K562 (cell line): Measurements from ENCODE around the gene ROBO3.

ENCODE experiments used
- CTCF ChIP-seq, 3 experiments: IDR thresholded peaks in 2 of 3; conservative IDR thresholded peaks in 1 of 3; 2 replicates each; pipeline ENCODE4 v1.5.1; 2011 to 2012; ENCODE audit warnings: low read length in 3 of 3, mild to moderate bottlenecking in 3 of 3, control low read depth in 2 of 3, improper control_type of control experiment in 1 of 3, inconsistent platforms in 1 of 3, low read depth in 1 of 3, mixed read lengths in 1 of 3, moderate library complexity in 1 of 3; ENCODE audit not compliant: insufficient read depth in 2 of 3
- E2F8 ChIP-seq: fragments of 450-650 bp; IDR thresholded peaks from 2 replicates; pipeline ENCODE4 v1.7.1; 2018; ENCODE audit warnings: mild to moderate bottlenecking, low read depth; ENCODE audit not compliant: partially characterized antibody
- GATAD2A ChIP-seq: fragments of 450-650 bp; IDR thresholded peaks from 2 replicates; pipeline ENCODE4 v1.6.1; 2017
- NFE2L1 ChIP-seq: fragments of 450-650 bp; IDR thresholded peaks from 2 replicates; pipeline ENCODE4 v1.6.1; 2016; ENCODE audit warnings: missing genetic modification characterization, low read depth, mild to moderate bottlenecking, missing compliant biosample characterization, moderate library complexity, borderline replicate concordance
- NFIC ChIP-seq: fragments of 450-650 bp; IDR thresholded peaks from 2 replicates; pipeline ENCODE4 v1.6.1; 2017; ENCODE audit warnings: mild to moderate bottlenecking, inconsistent platforms
- NONO ChIP-seq, 2 experiments: fragments of 200-400 bp in 1 of 2; fragments of 450-650 bp in 1 of 2; formaldehyde crosslinking in 1 of 2; IDR thresholded peaks; 2 replicates each; pipeline ENCODE4 v1.6.1; 2017; ENCODE audit warnings: low read depth in 2 of 2, mild to moderate bottlenecking in 2 of 2, moderate library complexity in 2 of 2, low read length in 1 of 2
- NR3C1 ChIP-seq: sonication (generic); formaldehyde crosslinking; IDR thresholded peaks from 2 replicates; pipeline ENCODE4 v1.8.1; 2022; ENCODE audit warnings: missing genetic modification reagents
- POLR2A ChIP-seq: fragments of 450-650 bp; conservative IDR thresholded peaks from 2 replicates; pipeline ENCODE4 v1.6.1; 2016
- POLR2AphosphoS5 ChIP-seq: IDR thresholded peaks from 2 replicates; pipeline ENCODE4 v1.6.1; 2011; ENCODE audit warnings: mild to moderate bottlenecking, low read depth, low read length, moderate library complexity; ENCODE audit not compliant: control insufficient read depth, insufficient read depth
- THAP7 ChIP-seq: fragments of 250-450 bp; sonication (Bioruptor Pico); IDR thresholded peaks from 2 replicates; pipeline ENCODE4 v1.5.0; 2021
- THRAP3 ChIP-seq: fragments of 450-650 bp; IDR thresholded peaks from 2 replicates; pipeline ENCODE4 v1.6.1; 2016; ENCODE audit warnings: mild to moderate bottlenecking, inconsistent platforms, borderline replicate concordance
- ZBTB34 ChIP-seq: fragments of 250-450 bp; sonication (Bioruptor Pico); IDR thresholded peaks from 2 replicates; pipeline ENCODE4 v1.8.0; 2021; ENCODE audit warnings: mild to moderate bottlenecking, moderate library complexity
- ZNF197 ChIP-seq: fragments of 200-800 bp; sonication (Bioruptor generic); IDR thresholded peaks from 2 replicates; pipeline ENCODE4 v1.6.1; 2016; ENCODE audit warnings: low read depth, missing genetic modification characterization, missing compliant biosample characterization

- TF ChIP-seq POLR2A (no peak), CTCF (IDR thresholded peaks at IDR 0.05 in 2 of 3, conservative IDR thresholded peaks at IDR 0.05 in 1 of 3; ENCODE audit: insufficient read depth in 2 of 3, low read depth in 1 of 3, low read length in 3 of 3) (no peak), NR3C1 (no peak), THRAP3 (no peak), ZNF197 (CRISPR knock-in tag) (no peak), E2F8 (no peak), NFE2L1 (tag) (no peak), NFIC (no peak), GATAD2A (no peak), ZBTB34 (CRISPR knock-in tag) (no peak), THAP7 (no peak), NONO (IDR thresholded peaks at IDR 0.05; ENCODE audit: low read depth in 2 of 2, low read length in 1 of 2) (no peak), POLR2AphosphoS5 (no peak)
Measured at GRCh38 chr11:124863826-124864165, 1.4 kb upstream of the ROBO3 start.
